Endothelial cell (in vitro differentiated cells): ENCODE measurements around the gene FGGY. TPM values are rescaled to one million over a fixed set of nuclear protein-coding genes. Genes with fewer than 3 reads are reported as not detected.

Source experiments
- DNase-seq: peaks from one replicate; pipeline ENCODE4 v3.0.0; 2021; ENCODE audit warnings: low spot score
- H3K27ac Mint-ChIP-seq: one replicate; pipeline ENCODE4 v1.8.0; 2021; ENCODE audit warnings: mixed read lengths, inconsistent platforms; ENCODE audit not compliant: unreplicated experiment
- H3K27me3 Mint-ChIP-seq: one replicate; pipeline ENCODE4 v1.8.0; 2021; ENCODE audit warnings: mild to moderate bottlenecking, moderate library complexity, mixed read lengths, inconsistent platforms; ENCODE audit not compliant: unreplicated experiment
- H3K36me3 Mint-ChIP-seq: one replicate; pipeline ENCODE4 v1.8.0; 2021; ENCODE audit warnings: mild to moderate bottlenecking, low read depth, mixed read lengths, inconsistent platforms; ENCODE audit not compliant: unreplicated experiment
- H3K4me1 Mint-ChIP-seq: one replicate; pipeline ENCODE4 v1.8.0; 2021; ENCODE audit warnings: mild to moderate bottlenecking, mixed read lengths, inconsistent platforms; ENCODE audit not compliant: unreplicated experiment
- H3K4me3 Mint-ChIP-seq: one replicate; pipeline ENCODE4 v1.8.0; 2021; ENCODE audit warnings: mild to moderate bottlenecking, mixed read lengths, inconsistent platforms; ENCODE audit not compliant: unreplicated experiment
- H3K9me3 Mint-ChIP-seq: one replicate; pipeline ENCODE4 v1.8.0; 2021; ENCODE audit warnings: mixed read lengths, inconsistent platforms; ENCODE audit not compliant: unreplicated experiment
- total RNA-seq: library from RNA; stranded (reverse); fragmentation: NEBNext Ultra II Directional; extraction: Animal tissue kit (Norgen Biotek cat#: 25700); gene quantifications from one replicate; pipeline ENCODE4 v1.2.1, GENCODE V29; 2021; ENCODE audit not compliant: unreplicated experiment
- TF ChIP-seq, protein P1 (sequence below): fragments of 200-600 bp; sonication (generic); IDR thresholded peaks from one replicate; pipeline ENCODE4 v1.5.0; 2021; ENCODE audit warnings: antibody characterized with exemption; ENCODE audit not compliant: unreplicated experiment

FGGY gene
- total RNA-seq, 1 donor from 2014 or later, result 41.2 TPM

DNA sequence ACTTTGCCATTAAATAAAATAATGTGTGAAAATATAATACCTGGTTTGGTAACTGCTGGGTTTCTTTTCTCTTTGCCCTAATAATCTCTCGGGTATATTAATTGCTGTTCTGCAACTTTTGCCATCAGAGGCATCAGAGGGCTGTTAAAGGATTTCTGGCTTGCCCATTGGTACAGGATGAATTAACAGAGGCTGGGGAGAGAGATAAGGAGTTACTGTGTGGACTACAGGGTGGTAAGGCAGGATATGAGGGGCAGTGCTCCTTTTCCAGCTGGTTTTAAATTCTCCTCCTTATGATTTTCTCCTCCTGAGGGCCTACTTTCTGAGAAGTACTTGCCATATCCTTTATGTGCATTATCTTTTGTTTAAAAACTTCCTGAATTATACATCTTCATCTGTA lies 48.3 kb downstream of the FGGY start:
- Mint-ChIP-seq H3K4me1 (peaks cover 9% of the 10 kb centered on the region), H3K27ac (no peak overlapping the region), H3K27me3 (peaks cover 3% of the 10 kb centered on the region), H3K4me3 (no peak overlapping the region), H3K36me3 (no peaks in the 10 kb centered on the region), H3K9me3 (no peaks in the 10 kb centered on the region)
- no peak for DNase-seq
- TF ChIP-seq, protein P1, sequence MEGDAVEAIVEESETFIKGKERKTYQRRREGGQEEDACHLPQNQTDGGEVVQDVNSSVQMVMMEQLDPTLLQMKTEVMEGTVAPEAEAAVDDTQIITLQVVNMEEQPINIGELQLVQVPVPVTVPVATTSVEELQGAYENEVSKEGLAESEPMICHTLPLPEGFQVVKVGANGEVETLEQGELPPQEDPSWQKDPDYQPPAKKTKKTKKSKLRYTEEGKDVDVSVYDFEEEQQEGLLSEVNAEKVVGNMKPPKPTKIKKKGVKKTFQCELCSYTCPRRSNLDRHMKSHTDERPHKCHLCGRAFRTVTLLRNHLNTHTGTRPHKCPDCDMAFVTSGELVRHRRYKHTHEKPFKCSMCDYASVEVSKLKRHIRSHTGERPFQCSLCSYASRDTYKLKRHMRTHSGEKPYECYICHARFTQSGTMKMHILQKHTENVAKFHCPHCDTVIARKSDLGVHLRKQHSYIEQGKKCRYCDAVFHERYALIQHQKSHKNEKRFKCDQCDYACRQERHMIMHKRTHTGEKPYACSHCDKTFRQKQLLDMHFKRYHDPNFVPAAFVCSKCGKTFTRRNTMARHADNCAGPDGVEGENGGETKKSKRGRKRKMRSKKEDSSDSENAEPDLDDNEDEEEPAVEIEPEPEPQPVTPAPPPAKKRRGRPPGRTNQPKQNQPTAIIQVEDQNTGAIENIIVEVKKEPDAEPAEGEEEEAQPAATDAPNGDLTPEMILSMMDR, result no peak

DNA sequence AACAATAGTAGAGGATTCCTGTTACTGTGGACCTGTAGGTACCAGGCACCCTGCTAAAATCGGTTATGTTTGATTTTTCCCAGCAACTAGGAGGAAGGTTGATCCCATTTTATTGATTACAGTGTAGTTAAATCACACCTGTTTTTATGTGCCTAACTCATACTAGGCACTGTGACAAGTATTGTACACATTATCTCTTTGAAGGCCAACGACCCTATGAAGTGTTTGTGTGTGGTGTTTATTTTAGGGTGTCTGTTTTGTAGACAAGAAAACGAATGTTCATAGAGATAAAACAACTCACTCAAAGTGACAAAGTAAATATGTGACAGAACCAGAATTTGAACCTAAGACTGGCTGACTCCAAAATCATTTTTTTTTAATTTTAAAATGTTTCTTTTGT lies 49.5 kb downstream of the FGGY start:
- Mint-ChIP-seq H3K36me3 (no peaks in the 10 kb centered on the region), H3K4me3 (no peak overlapping the region), H3K27ac (no peak overlapping the region), H3K27me3 (peaks cover 3% of the 10 kb centered on the region), H3K9me3 (no peaks in the 10 kb centered on the region), H3K4me1 (peaks cover 9% of the 10 kb centered on the region)
- DNase-seq, result no peak
- TF ChIP-seq, protein P1, result no peak

DNA sequence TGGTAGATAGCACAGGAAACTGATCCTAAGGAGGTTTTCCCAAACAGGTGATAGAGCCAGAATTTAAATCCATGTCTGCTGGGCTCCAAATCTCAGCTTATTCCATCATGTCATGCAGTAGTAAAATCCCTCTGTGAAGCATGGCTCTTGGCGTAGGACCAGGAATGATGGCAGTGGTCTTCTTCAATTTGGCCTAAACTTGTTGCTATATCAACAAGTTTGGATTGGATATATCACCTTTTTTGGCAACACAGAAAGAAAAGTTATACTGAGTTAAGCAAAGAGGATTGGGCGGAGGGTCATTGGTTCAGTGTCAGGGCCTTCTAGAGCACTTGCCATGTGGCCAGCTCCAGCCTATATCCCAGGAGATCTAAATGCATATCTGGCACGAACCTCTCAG lies 52.2 kb downstream of the FGGY start:
- no peak for DNase-seq
- Mint-ChIP-seq H3K36me3 (no peaks in the 10 kb centered on the region), H3K4me3 (no peak overlapping the region), H3K27ac (no peak overlapping the region), H3K9me3 (no peaks in the 10 kb centered on the region), H3K4me1 (peaks cover 12% of the 10 kb centered on the region), H3K27me3 (peaks cover 3% of the 10 kb centered on the region)
- TF ChIP-seq, protein P1, result no peak

DNA sequence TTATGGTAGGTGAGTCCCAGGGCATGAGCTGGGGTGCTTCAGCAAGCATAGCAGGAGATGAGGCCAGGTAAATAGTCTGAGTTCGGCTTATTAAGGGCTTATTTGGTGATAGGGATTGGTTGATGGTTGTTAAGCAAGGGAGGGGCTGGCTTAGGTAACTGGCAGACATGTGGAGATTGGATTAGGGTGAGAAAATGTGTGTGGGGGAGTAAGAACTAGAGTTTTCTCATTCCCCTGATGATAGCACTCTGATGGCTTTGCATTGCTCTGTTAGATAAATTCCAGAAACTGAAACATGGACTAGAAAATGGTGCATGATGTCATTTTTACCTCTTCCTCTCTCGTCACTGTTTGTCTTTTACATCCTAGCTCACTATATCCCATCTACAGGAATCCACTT lies 53.6 kb downstream of the FGGY start:
- TF ChIP-seq, protein P1, result no peak
- Mint-ChIP-seq H3K9me3 (no peaks in the 10 kb centered on the region), H3K4me3 (no peak overlapping the region), H3K27me3 (peaks cover 3% of the 10 kb centered on the region), H3K4me1 (peaks cover 8% of the 10 kb centered on the region), H3K27ac (no peak overlapping the region), H3K36me3 (no peaks in the 10 kb centered on the region)
- no peak for DNase-seq

DNA sequence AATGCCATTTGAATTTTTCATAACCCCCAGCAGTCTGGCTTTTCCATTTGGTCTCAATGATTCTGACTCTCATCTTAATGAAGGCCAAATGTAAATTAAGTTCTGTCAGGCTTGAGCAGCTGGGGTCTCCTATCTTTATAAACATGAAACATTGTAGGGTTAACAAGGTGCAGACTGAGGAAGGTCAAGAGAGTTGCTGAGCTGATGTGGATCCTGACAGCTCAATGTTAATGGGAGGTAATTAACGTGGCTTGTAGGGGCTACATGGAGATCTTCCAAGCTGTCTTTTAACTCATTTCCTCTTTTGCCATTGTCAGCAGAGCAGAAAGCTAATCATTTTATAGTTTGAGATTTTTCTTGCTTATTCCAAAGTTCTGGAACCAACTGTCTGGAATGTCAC lies 55.2 kb downstream of the FGGY start:
- TF ChIP-seq, protein P1, result no peak
- Mint-ChIP-seq H3K27ac (no peak overlapping the region), H3K27me3 (peaks cover 3% of the 10 kb centered on the region), H3K4me3 (no peak overlapping the region), H3K9me3 (no peaks in the 10 kb centered on the region), H3K4me1 (peaks cover 6% of the 10 kb centered on the region), H3K36me3 (no peaks in the 10 kb centered on the region)
- DNase-seq, result no peak
